ENCODE data around the gene ALDH1A2. TPM values are rescaled to one million over a fixed set of nuclear protein-coding genes. Genes with fewer than 3 reads are reported as not detected.
A peak's percentile ranks its signal among the peaks of the same experiment; 100 is the strongest.

Gene ALDH1A2
- total RNA-seq, 1 donor from 2014 or later, result 14.0 TPM

- no peaks in the 10 kb centered on the region for H3K36me3 ChIP-seq
- TF ChIP-seq, protein P1, sequence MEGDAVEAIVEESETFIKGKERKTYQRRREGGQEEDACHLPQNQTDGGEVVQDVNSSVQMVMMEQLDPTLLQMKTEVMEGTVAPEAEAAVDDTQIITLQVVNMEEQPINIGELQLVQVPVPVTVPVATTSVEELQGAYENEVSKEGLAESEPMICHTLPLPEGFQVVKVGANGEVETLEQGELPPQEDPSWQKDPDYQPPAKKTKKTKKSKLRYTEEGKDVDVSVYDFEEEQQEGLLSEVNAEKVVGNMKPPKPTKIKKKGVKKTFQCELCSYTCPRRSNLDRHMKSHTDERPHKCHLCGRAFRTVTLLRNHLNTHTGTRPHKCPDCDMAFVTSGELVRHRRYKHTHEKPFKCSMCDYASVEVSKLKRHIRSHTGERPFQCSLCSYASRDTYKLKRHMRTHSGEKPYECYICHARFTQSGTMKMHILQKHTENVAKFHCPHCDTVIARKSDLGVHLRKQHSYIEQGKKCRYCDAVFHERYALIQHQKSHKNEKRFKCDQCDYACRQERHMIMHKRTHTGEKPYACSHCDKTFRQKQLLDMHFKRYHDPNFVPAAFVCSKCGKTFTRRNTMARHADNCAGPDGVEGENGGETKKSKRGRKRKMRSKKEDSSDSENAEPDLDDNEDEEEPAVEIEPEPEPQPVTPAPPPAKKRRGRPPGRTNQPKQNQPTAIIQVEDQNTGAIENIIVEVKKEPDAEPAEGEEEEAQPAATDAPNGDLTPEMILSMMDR (IDR thresholded peaks at IDR 0.05; ENCODE audit: borderline replicate concordance), result no peak
- no peaks in the 10 kb centered on the region for H3K9me3 ChIP-seq (replicated peaks)
- H3K4me1 ChIP-seq, result peaks cover 51% of the 10 kb centered on the region
- peak overlapping the region; percentile 87 for H3K27ac ChIP-seq (replicated peaks)
- H3K4me3 ChIP-seq, result no peak overlapping the region
- no peaks in the 10 kb centered on the region for H3K27me3 ChIP-seq (ENCODE audit: low read depth)
- intact Hi-C loops (cut with micrococcal nuclease), result no loop called here
- DNase-seq, result no peak
Observed at GRCh38 chr15:57924598-57924997, 140.9 kb downstream of the ALDH1A2 start.

DNA sequence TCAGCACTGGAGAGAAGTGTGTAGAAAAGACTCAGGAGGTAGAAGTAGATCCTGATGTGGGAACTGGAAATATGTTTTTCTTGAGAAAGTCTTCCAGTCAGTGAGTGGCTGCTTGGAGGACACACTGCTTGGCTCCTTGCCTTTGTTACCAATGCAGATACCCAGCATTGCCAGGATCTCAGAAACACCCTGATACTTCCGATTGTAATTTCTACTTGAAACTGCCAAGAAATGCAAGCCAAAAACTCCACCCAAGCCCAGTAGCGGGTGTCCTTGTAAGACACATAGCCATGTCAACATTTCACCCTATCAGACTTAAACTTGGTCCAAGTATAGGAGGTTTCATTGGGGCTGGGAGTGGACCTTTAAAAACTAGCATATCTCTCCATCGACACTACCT is 141.8 kb downstream of the ALDH1A2 start:
- peak overlapping the region; percentile 87 for H3K27ac ChIP-seq (replicated peaks)
- H3K27me3 ChIP-seq (ENCODE audit: low read depth), result no peaks in the 10 kb centered on the region
- H3K4me1 ChIP-seq, result peaks cover 51% of the 10 kb centered on the region
- H3K9me3 ChIP-seq (replicated peaks), result no peaks in the 10 kb centered on the region
- DNase-seq, result no peak
- no peaks in the 10 kb centered on the region for H3K36me3 ChIP-seq
- H3K4me3 ChIP-seq, result peak overlapping the region; percentile 21
- TF ChIP-seq, protein P1 (IDR thresholded peaks at IDR 0.05; ENCODE audit: borderline replicate concordance), result no peak
- intact Hi-C loops (cut with micrococcal nuclease), result no loop called here

DNA sequence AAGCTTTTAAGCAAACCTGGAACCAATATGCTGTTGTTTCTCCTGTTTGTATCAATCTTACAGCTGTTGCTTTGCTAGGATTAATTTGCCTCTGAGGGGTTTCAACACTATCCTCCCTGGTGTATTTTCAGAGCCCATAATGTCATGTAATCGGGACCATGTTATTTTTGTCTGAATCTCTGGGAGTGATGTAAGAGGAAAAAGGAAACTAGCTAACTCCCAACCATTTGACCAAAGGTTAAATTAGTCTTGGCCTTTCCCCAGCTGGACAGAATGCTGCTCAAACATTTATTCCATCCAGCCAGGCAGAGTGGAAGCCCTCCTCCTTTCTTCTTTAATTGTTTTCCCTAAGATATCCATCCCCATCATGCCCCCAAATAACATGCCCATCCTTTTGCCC is 142.2 kb downstream of the ALDH1A2 start:
- Histone ChIP-seq H3K9me3 (replicated peaks) (no peaks in the 10 kb centered on the region), H3K36me3 (no peaks in the 10 kb centered on the region), H3K27ac (replicated peaks) (peak overlapping the region; percentile 87), H3K4me3 (peak overlapping the region; percentile 21), H3K4me1 (peaks cover 51% of the 10 kb centered on the region), H3K27me3 (ENCODE audit: low read depth) (no peaks in the 10 kb centered on the region)
- no peak for DNase-seq
- intact Hi-C loops (cut with micrococcal nuclease), result no loop called here
- TF ChIP-seq, protein P1 (IDR thresholded peaks at IDR 0.05; ENCODE audit: borderline replicate concordance), result no peak

DNA sequence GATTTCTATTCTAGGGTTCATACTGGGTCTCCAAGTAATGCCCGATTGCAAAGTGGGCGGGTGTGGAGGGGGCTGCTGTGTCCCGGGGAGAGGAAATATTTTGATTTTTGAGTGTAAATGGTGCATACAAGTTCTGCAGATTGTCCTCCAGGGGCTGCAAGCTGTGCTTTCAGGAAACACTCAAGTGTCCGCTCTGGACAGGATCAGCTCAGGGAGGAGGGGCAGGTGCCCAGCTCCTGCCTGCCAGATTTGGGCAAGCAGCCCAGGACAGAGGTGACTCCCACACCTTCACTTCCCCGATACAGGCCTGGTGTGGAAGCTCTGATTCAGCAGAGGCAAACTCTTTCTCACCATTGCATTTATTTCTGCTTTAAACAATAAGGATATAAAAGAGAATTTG is 142.7 kb downstream of the ALDH1A2 start:
- TF ChIP-seq, protein P1 (IDR thresholded peaks at IDR 0.05; ENCODE audit: borderline replicate concordance), result peak; percentile 54
- no peaks in the 10 kb centered on the region for H3K9me3 ChIP-seq (replicated peaks)
- peak overlapping the region; percentile 87 for H3K27ac ChIP-seq (replicated peaks)
- H3K27me3 ChIP-seq (ENCODE audit: low read depth), result no peaks in the 10 kb centered on the region
- H3K4me1 ChIP-seq, result peaks cover 51% of the 10 kb centered on the region
- intact Hi-C loops (cut with micrococcal nuclease), result no loop called here
- peak; percentile 81 for DNase-seq
- H3K36me3 ChIP-seq, result no peaks in the 10 kb centered on the region
- H3K4me3 ChIP-seq, result peak overlapping the region; percentile 21

- H3K4me3 ChIP-seq, result no peak overlapping the region
- no peaks in the 10 kb centered on the region for H3K9me3 ChIP-seq (replicated peaks)
- intact Hi-C loops (cut with micrococcal nuclease), result no loop called here
- DNase-seq, result no peak
- peak overlapping the region; percentile 87 for H3K27ac ChIP-seq (replicated peaks)
- no peaks in the 10 kb centered on the region for H3K36me3 ChIP-seq
- TF ChIP-seq, protein P1 (IDR thresholded peaks at IDR 0.05; ENCODE audit: borderline replicate concordance), result no peak
- no peaks in the 10 kb centered on the region for H3K27me3 ChIP-seq (ENCODE audit: low read depth)
- H3K4me1 ChIP-seq, result peaks cover 60% of the 10 kb centered on the region
Observed at GRCh38 chr15:57921371-57921770, 144.1 kb downstream of the ALDH1A2 start.

All from left ventricle myocardium inferior (tissue), 1 donor.